NCI-H446 (cell line): Measurements from ENCODE around the gene OSGEP.
A peak's percentile ranks its signal among the peaks of the same experiment; 100 is the strongest.
"Not testable (repeated sequence)": the region's sequence is repeated elsewhere in the genome, so short reads cannot be mapped to it uniquely, and the experiment has no call there.

Experiments
- DNase-seq, 2 experiments: peaks; one replicate each; lab custom pipeline; 2025; lab: John Stamatoyannopoulos, UW

The OSGEP gene

GRCh38 chr14:20469890-20470602 lies 15.4 kb upstream of the OSGEP start:
- DNase-seq: peak; percentile 31 to 35

GRCh38 chr14:20469242-20469889 lies 14.8 kb upstream of the OSGEP start, which contains the start of gene PNP:
Gene PNP (plus strand): TSS chr14:20469406. CDS start chr14:20469525, 119 bp downstream.
- DNase-seq: peak; percentile 87 to 96

GRCh38 chr14:20468764-20469241 lies 14.2 kb upstream of the OSGEP start:
- DNase-seq: peak in 1 of 2 experiments; percentile 47

GRCh38 chr14:20461225-20462141 lies 6.9 kb upstream of the OSGEP start, which contains the start of gene PIP4P1:
Gene PIP4P1 (minus strand): TSS chr14:20461434. CDS start chr14:20461325, 109 bp downstream.
- DNase-seq: peak; percentile 99 to 100

- peak in 1 of 2 experiments; percentile 54 for DNase-seq
Measured at GRCh38 chr14:20460458-20461224, 6.0 kb upstream of the OSGEP start.

- no peak for DNase-seq
Measured at GRCh38 chr14:20458031-20458789, 3.6 kb upstream of the OSGEP start.

GRCh38 chr14:20456971-20457370 lies 2.4 kb upstream of the OSGEP start:
- no peak for DNase-seq

GRCh38 chr14:20455355-20456300 lies 1.0 kb upstream of the OSGEP start:
- DNase-seq: peak; percentile 88 to 92

GRCh38 chr14:20452831-20453230 lies 1.8 kb downstream of the OSGEP start:
- not testable (repeated sequence) for DNase-seq

GRCh38 chr14:20446889-20447288 lies 7.7 kb downstream of the OSGEP start:
- no peak for DNase-seq

- DNase-seq: not testable (repeated sequence)
Measured at GRCh38 chr14:20443650-20444049, 11.0 kb downstream of the OSGEP start.

GRCh38 chr14:20441461-20441860 lies 13.2 kb downstream of the OSGEP start:
- DNase-seq: no peak

GRCh38 chr14:20440882-20441281 lies 13.7 kb downstream of the OSGEP start:
- DNase-seq: no peak

- no peak for DNase-seq
Measured at GRCh38 chr14:20440465-20440864, 14.1 kb downstream of the OSGEP start.

GRCh38 chr14:20438664-20439063 lies 15.9 kb downstream of the OSGEP start:
- no peak for DNase-seq

GRCh38 chr14:20436363-20436755 lies 18.3 kb downstream of the OSGEP start:
- DNase-seq: no peak

- no peak for DNase-seq
Measured at GRCh38 chr14:20435582-20436362, 18.8 kb downstream of the OSGEP start, which contains the start of gene KLHL33. Gene KLHL33 (minus strand): TSS chr14:20436166. CDS start chr14:20435811, 355 bp downstream.
